Measurements from ENCODE around the gene C1R. TPM values are rescaled to one million over a fixed set of nuclear protein-coding genes. Genes with fewer than 3 reads are reported as not detected.

The C1R gene
- total RNA-seq, 1 experiment from 2014 or later, result 1.3 TPM

GRCh38 chr12:7090222-7090998 is 1.8 kb downstream of the C1R start:
- TF ChIP-seq CTCF (IDR thresholded peaks at IDR 0.05), result no peak
- no peak for TF ChIP-seq TCF7L2 (IDR thresholded peaks at IDR 0.05; ENCODE audit: low read depth, low read length)
- TF ChIP-seq SIN3A (IDR thresholded peaks at IDR 0.05; ENCODE audit: borderline replicate concordance, insufficient read depth, low read depth, low read length), result no peak
- no peak for TF ChIP-seq REST (IDR thresholded peaks at IDR 0.05; ENCODE audit: insufficient read depth in 1 of 2, low read depth in 2 of 2, low read length in 1 of 2)
- TF ChIP-seq POLR2AphosphoS5 (IDR thresholded peaks at IDR 0.05; ENCODE audit: low read depth, low read length), result no peak
- DNase-seq (ENCODE audit: low read depth, low spot score), result no peak
- no TSS peak for BruUV-seq (replicated peaks)
- POLR2A ChIA-PET, result interaction anchor here (0.6 kb wide), 1 partner anchor 138 kb away, joined by 3 read pairs; no protein-coding TSS in a partner anchor
- Histone ChIP-seq H3K36me3 (ENCODE audit: control insufficient read depth, insufficient read depth, low read length) (no peaks in the 10 kb centered on the region), H3K4me1 (ENCODE audit: control insufficient read depth, insufficient read depth, low read length) (no peaks in the 10 kb centered on the region), H3K27me3 (ENCODE audit: control insufficient read depth, insufficient read depth, low read length) (no peaks in the 10 kb centered on the region), H3K27ac (ENCODE audit: low read length) (no peak overlapping the region), H3K9me3 (ENCODE audit: control insufficient read depth, insufficient read depth, low read depth, low read length) (no peaks in the 10 kb centered on the region), H3K4me3 (ENCODE audit: low read depth in 2 of 2, low read length in 2 of 2) (no peak overlapping the region)
- in situ Hi-C loops (cut with HindIII; ENCODE audit: low pct_unique_long_range_greater_than_20kb, low sequenced_read_pairs), result no loop called here
- intact Hi-C loops (cut with micrococcal nuclease; ENCODE audit: unreplicated experiment), result no loop called here
- CTCF ChIA-PET, result no interaction called here
- ATAC-seq, result no peak

- no peak overlapping the region for H3K4me3 ChIP-seq (ENCODE audit: low read depth in 2 of 2, low read length in 2 of 2)
- ATAC-seq, result no peak
- no peaks in the 10 kb centered on the region for H3K36me3 ChIP-seq (ENCODE audit: control insufficient read depth, insufficient read depth, low read length)
- ChIA-PET POLR2A (no interaction called here), CTCF (no interaction called here)
- TF ChIP-seq REST (IDR thresholded peaks at IDR 0.05; ENCODE audit: insufficient read depth in 1 of 2, low read depth in 2 of 2, low read length in 1 of 2) (no peak), TCF7L2 (IDR thresholded peaks at IDR 0.05; ENCODE audit: low read depth, low read length) (no peak), CTCF (IDR thresholded peaks at IDR 0.05) (no peak), POLR2AphosphoS5 (IDR thresholded peaks at IDR 0.05; ENCODE audit: low read depth, low read length) (no peak), SIN3A (IDR thresholded peaks at IDR 0.05; ENCODE audit: borderline replicate concordance, insufficient read depth, low read depth, low read length) (no peak)
- no peak for DNase-seq (ENCODE audit: low read depth, low spot score)
- H3K9me3 ChIP-seq (ENCODE audit: control insufficient read depth, insufficient read depth, low read depth, low read length), result no peaks in the 10 kb centered on the region
- no peaks in the 10 kb centered on the region for H3K27me3 ChIP-seq (ENCODE audit: control insufficient read depth, insufficient read depth, low read length)
- in situ Hi-C loops (cut with HindIII; ENCODE audit: low pct_unique_long_range_greater_than_20kb, low sequenced_read_pairs), result no loop called here
- intact Hi-C loops (cut with micrococcal nuclease; ENCODE audit: unreplicated experiment), result no loop called here
- BruUV-seq (replicated peaks), result no TSS peak
- H3K4me1 ChIP-seq (ENCODE audit: control insufficient read depth, insufficient read depth, low read length), result no peaks in the 10 kb centered on the region
- no peak overlapping the region for H3K27ac ChIP-seq (ENCODE audit: low read length)
These were observed 2.9 kb downstream of the C1R start for GRCh38 chr12:7089196-7089871.

Data from Panc1 (cell line).